H1 (cell line): ENCODE data around the gene POGZ. TPM values are rescaled to one million over a fixed set of nuclear protein-coding genes. Genes with fewer than 3 reads are reported as not detected.

Experiments
- CBX5 ChIP-seq: fragments of 300-800, 300-1000 bp; sonication (generic); IDR thresholded peaks from 2 replicates; pipeline ENCODE4 v1.7.1; 2016; ENCODE audit warnings: antibody characterized with exemption, low read length, low read depth
- FOSL1 ChIP-seq: IDR thresholded peaks from 2 replicates; pipeline ENCODE4 v1.6.1; 2011; ENCODE audit warnings: mild to moderate bottlenecking, low read depth, low read length, moderate library complexity; ENCODE audit not compliant: insufficient read depth
- GABPA ChIP-seq: IDR thresholded peaks from 2 replicates; pipeline ENCODE4 v1.6.1; 2011; ENCODE audit warnings: mild to moderate bottlenecking, low read length, moderate library complexity, borderline replicate concordance; ENCODE audit not compliant: insufficient read depth
- KDM1A ChIP-seq: fragments of 200-600, 300-600 bp; sonication (generic); IDR thresholded peaks from 2 replicates; pipeline ENCODE4 v1.7.1; 2016; ENCODE audit warnings: mild to moderate bottlenecking, low read length, borderline replicate concordance
- SIN3A ChIP-seq, 2 experiments: IDR thresholded peaks in 1 of 2; conservative IDR thresholded peaks in 1 of 2; 2 replicates each; pipeline ENCODE4 v1.6.1; 2011 to 2012; ENCODE audit warnings: low read length in 2 of 2, improper control_type of control experiment in 1 of 2, low read depth in 1 of 2, mild to moderate bottlenecking in 1 of 2
- TBP ChIP-seq: IDR thresholded peaks from 2 replicates; pipeline ENCODE4 v1.6.1; 2011; ENCODE audit warnings: low read depth, low read length, improper control_type of control experiment
- polyA plus RNA-seq, 7 experiments: library from polyadenylated mRNA; depleted of rRNA in 3 of 7; stranded (reverse) in 5 of 7; unstranded in 2 of 7; fragments of >200 nt in 5 of 7; fragments of 200-250 nt in 2 of 7; gene quantifications; 1 replicate in 5 of 7; 2 replicates in 1 of 7; 4 replicates in 1 of 7; pipeline versions ENCODE4 v1.2.1 to v1.2.3, GENCODE V29; 2011 to 2013; ENCODE audit warnings: missing spikeins in 2 of 7, mixed read lengths in 2 of 7
- total RNA-seq: library from RNA; stranded (reverse); fragmentation: NEBNext Ultra II Directional; extraction: Animal tissue kit (Norgen Biotek cat#: 25700); gene quantifications from 2 replicates; pipeline ENCODE4 v1.2.1, GENCODE V29; 2021
- TF ChIP-seq, protein P1 (sequence below): fragments of 300-600 bp; sonication (generic); IDR thresholded peaks from 2 replicates; pipeline ENCODE4 v1.7.1; 2012; ENCODE audit warnings: low read length, moderate library complexity, mild to moderate bottlenecking, inconsistent platforms; ENCODE audit not compliant: insufficient replicate concordance
- TF ChIP-seq, protein P2 (sequence below): IDR thresholded peaks from 2 replicates; pipeline ENCODE4 v1.6.1; 2011; ENCODE audit warnings: low read depth, mild to moderate bottlenecking, low read length; ENCODE audit not compliant: insufficient read depth

Gene POGZ
- total and polyA plus RNA-seq, 2 of the 8 experiments (the other 6 are each of a cell fraction or from before 2014, with no cell fraction given) = 66.4 to 105 TPM

DNA sequence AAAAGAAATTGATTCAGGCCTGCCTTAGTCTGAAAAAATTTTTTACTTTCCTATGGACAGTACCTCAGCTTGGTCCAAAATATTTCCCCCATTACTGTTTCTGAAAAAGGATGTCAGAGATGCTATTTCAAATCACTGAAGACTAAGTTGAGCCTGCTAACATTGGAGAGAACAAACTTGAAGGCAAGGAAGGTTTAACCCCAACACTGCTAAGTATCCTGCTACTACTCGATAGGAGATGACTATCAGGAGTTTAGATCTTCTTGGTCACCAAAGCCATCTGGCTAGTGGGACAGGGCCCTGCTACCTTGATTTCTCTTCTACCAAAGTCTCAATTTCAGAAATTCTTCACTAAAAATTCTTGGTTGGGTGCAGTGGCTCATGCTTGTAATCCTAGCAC is 22.7 kb upstream of the POGZ start (continued):
- TF ChIP-seq, protein P1, sequence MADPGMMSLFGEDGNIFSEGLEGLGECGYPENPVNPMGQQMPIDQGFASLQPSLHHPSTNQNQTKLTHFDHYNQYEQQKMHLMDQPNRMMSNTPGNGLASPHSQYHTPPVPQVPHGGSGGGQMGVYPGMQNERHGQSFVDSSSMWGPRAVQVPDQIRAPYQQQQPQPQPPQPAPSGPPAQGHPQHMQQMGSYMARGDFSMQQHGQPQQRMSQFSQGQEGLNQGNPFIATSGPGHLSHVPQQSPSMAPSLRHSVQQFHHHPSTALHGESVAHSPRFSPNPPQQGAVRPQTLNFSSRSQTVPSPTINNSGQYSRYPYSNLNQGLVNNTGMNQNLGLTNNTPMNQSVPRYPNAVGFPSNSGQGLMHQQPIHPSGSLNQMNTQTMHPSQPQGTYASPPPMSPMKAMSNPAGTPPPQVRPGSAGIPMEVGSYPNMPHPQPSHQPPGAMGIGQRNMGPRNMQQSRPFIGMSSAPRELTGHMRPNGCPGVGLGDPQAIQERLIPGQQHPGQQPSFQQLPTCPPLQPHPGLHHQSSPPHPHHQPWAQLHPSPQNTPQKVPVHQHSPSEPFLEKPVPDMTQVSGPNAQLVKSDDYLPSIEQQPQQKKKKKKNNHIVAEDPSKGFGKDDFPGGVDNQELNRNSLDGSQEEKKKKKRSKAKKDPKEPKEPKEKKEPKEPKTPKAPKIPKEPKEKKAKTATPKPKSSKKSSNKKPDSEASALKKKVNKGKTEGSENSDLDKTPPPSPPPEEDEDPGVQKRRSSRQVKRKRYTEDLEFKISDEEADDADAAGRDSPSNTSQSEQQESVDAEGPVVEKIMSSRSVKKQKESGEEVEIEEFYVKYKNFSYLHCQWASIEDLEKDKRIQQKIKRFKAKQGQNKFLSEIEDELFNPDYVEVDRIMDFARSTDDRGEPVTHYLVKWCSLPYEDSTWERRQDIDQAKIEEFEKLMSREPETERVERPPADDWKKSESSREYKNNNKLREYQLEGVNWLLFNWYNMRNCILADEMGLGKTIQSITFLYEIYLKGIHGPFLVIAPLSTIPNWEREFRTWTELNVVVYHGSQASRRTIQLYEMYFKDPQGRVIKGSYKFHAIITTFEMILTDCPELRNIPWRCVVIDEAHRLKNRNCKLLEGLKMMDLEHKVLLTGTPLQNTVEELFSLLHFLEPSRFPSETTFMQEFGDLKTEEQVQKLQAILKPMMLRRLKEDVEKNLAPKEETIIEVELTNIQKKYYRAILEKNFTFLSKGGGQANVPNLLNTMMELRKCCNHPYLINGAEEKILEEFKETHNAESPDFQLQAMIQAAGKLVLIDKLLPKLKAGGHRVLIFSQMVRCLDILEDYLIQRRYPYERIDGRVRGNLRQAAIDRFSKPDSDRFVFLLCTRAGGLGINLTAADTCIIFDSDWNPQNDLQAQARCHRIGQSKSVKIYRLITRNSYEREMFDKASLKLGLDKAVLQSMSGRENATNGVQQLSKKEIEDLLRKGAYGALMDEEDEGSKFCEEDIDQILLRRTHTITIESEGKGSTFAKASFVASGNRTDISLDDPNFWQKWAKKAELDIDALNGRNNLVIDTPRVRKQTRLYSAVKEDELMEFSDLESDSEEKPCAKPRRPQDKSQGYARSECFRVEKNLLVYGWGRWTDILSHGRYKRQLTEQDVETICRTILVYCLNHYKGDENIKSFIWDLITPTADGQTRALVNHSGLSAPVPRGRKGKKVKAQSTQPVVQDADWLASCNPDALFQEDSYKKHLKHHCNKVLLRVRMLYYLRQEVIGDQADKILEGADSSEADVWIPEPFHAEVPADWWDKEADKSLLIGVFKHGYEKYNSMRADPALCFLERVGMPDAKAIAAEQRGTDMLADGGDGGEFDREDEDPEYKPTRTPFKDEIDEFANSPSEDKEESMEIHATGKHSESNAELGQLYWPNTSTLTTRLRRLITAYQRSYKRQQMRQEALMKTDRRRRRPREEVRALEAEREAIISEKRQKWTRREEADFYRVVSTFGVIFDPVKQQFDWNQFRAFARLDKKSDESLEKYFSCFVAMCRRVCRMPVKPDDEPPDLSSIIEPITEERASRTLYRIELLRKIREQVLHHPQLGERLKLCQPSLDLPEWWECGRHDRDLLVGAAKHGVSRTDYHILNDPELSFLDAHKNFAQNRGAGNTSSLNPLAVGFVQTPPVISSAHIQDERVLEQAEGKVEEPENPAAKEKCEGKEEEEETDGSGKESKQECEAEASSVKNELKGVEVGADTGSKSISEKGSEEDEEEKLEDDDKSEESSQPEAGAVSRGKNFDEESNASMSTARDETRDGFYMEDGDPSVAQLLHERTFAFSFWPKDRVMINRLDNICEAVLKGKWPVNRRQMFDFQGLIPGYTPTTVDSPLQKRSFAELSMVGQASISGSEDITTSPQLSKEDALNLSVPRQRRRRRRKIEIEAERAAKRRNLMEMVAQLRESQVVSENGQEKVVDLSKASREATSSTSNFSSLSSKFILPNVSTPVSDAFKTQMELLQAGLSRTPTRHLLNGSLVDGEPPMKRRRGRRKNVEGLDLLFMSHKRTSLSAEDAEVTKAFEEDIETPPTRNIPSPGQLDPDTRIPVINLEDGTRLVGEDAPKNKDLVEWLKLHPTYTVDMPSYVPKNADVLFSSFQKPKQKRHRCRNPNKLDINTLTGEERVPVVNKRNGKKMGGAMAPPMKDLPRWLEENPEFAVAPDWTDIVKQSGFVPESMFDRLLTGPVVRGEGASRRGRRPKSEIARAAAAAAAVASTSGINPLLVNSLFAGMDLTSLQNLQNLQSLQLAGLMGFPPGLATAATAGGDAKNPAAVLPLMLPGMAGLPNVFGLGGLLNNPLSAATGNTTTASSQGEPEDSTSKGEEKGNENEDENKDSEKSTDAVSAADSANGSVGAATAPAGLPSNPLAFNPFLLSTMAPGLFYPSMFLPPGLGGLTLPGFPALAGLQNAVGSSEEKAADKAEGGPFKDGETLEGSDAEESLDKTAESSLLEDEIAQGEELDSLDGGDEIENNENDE = no peak
- TF ChIP-seq, protein P2, sequence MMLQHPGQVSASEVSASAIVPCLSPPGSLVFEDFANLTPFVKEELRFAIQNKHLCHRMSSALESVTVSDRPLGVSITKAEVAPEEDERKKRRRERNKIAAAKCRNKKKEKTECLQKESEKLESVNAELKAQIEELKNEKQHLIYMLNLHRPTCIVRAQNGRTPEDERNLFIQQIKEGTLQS = no peak
- no peak for TF ChIP-seq FOSL1
- no peak for TF ChIP-seq TBP
- TF ChIP-seq GABPA = no peak
- TF ChIP-seq CBX5 = no peak
- TF ChIP-seq SIN3A (conservative IDR thresholded peaks at IDR 0.05 in 1 of 2, IDR thresholded peaks at IDR 0.05 in 1 of 2; ENCODE audit: low read depth in 1 of 2, low read length in 2 of 2) = no peak
- no peak for TF ChIP-seq KDM1A
